ENCODE data around the gene AGPS.

DNA sequence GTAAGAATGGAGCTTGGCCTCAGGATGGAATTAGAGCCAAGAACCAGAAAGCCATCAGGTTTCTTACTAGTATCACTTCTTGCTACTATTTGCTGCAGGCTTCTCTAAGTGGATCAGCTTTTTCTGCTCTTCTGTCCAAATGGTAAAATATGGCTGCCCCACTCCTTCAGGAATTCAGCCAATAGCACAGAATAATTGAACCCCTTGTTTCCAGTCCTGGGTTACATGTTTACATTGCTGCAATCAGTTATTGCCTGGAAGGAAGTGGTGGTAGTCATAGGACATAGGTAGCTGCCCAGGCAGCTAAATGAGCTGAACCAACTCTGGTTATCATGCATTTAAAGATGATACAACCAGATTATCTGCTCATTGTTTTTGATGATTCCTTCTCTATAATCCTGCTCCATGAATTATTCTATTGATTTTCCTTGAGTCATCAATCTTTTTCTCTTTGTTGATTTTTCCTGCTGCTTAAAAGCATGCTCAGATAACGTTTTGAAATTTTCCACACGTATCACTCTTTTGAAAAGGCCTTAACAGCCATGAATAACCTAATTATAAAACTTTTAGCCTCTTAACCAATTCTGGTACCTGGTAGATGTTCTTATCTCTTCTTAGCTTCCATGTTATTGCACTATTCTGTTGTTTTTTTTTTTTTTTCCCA is 12.6 kb downstream of the AGPS start:
- TF ChIP-seq CTCF (conservative IDR thresholded peaks at IDR 0.05 in 1 of 2, IDR thresholded peaks at IDR 0.05 in 1 of 2; ENCODE audit: low read depth in 1 of 2, low read length in 2 of 2) (no peak), EZH2 (IDR thresholded peaks at IDR 0.05; ENCODE audit: low read length, missing control alignments) (no peak)
